GM12892 (cell line): ENCODE data around the gene LY6G5B.

Source experiments
- POLR2A ChIP-seq: IDR thresholded peaks from 2 replicates; pipeline ENCODE4 v1.6.1; 2011; ENCODE audit warnings: low read depth, low read length, control low read depth
- POLR2AphosphoS5 ChIP-seq: IDR thresholded peaks from 2 replicates; pipeline ENCODE4 v1.6.1; 2011; ENCODE audit warnings: low read depth, low read length, control low read depth
- TAF1 ChIP-seq: IDR thresholded peaks from 2 replicates; pipeline ENCODE4 v1.6.1; 2011; ENCODE audit warnings: low read depth, mild to moderate bottlenecking, control low read depth, low read length, borderline replicate concordance

DNA sequence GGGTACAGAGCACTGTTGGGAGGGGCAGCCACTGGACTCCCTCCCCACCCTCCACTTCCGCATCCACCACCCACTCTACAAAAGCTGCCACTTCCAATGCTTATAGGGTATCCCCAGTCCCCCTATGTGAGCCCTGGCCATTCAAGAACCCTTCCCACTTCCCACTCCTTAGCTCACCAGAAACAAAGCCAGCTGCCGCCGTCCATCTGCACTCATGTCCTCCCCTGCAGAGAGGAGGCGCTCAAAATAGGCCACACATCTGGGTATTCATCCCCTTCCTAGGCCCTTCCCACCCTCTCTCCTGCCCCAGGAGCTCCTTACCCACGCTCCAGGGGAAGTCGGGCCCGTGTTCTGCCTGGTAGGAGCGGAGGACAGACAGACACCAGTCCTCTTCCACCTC is 17.5 kb downstream of the LY6G5B start:
- TF ChIP-seq POLR2A (no peak), POLR2AphosphoS5 (no peak), TAF1 (no peak)
